ENCODE data around the gene MARCO. TPM values are rescaled to one million over a fixed set of nuclear protein-coding genes. Genes with fewer than 3 reads are reported as not detected.
"Not testable (repeated sequence)": the region's sequence is repeated elsewhere in the genome, so short reads cannot be mapped to it uniquely, and the experiment has no call there.

MARCO gene
- total RNA-seq, 1 donor from 2014 or later: 0.52 TPM

GRCh38 chr2:118945881-118946280, 3.9 kb downstream of the MARCO start:
- no peaks in the 10 kb centered on the region for H3K36me3 ChIP-seq (ENCODE audit: control insufficient read depth in 3 of 3, insufficient read depth in 3 of 3, low read length in 3 of 3)
- H3K27ac ChIP-seq (ENCODE audit: low read depth, low read length): no peak overlapping the region
- no peak overlapping the region for H3K4me3 ChIP-seq (ENCODE audit: low read length in 3 of 3)
- H3K27me3 ChIP-seq (ENCODE audit: control insufficient read depth in 3 of 3, insufficient read depth in 3 of 3, low read length in 3 of 3): peaks cover 0 to 2% (median 0%) of the 10 kb centered on the region in 3 donors
- no peak overlapping the region for H3K9ac ChIP-seq (ENCODE audit: low read depth in 1 of 3, low read length in 3 of 3)
- no peaks in the 10 kb centered on the region for H3K9me3 ChIP-seq (ENCODE audit: control insufficient read depth in 3 of 3, low read length in 3 of 3)
- H3K4me1 ChIP-seq (ENCODE audit: control insufficient read depth in 3 of 3, insufficient read depth in 3 of 3, low read length in 3 of 3): no peaks in the 10 kb centered on the region

GRCh38 chr2:118948266-118948665, 6.3 kb downstream of the MARCO start:
- H3K27ac ChIP-seq (ENCODE audit: low read depth, low read length); H3K27me3 ChIP-seq (ENCODE audit: control insufficient read depth in 3 of 3, insufficient read depth in 3 of 3, low read length in 3 of 3); H3K9ac ChIP-seq (ENCODE audit: low read depth in 1 of 3, low read length in 3 of 3); H3K4me3 ChIP-seq (ENCODE audit: low read length in 3 of 3); H3K36me3 ChIP-seq (ENCODE audit: control insufficient read depth in 3 of 3, insufficient read depth in 3 of 3, low read length in 3 of 3); H3K9me3 ChIP-seq (ENCODE audit: control insufficient read depth in 3 of 3, low read length in 3 of 3); H3K4me1 ChIP-seq (ENCODE audit: control insufficient read depth in 3 of 3, insufficient read depth in 3 of 3, low read length in 3 of 3): not testable (repeated sequence)

GRCh38 chr2:118954297-118955060, 12.5 kb downstream of the MARCO start:
- no peak overlapping the region for H3K4me3 ChIP-seq (ENCODE audit: low read length in 3 of 3)
- no peak overlapping the region for H3K9ac ChIP-seq (ENCODE audit: low read depth in 1 of 3, low read length in 3 of 3)
- H3K27ac ChIP-seq (ENCODE audit: low read depth, low read length): no peak overlapping the region
- H3K4me1 ChIP-seq (ENCODE audit: control insufficient read depth in 3 of 3, insufficient read depth in 3 of 3, low read length in 3 of 3): no peaks in the 10 kb centered on the region
- no peaks in the 10 kb centered on the region for H3K27me3 ChIP-seq (ENCODE audit: control insufficient read depth in 3 of 3, insufficient read depth in 3 of 3, low read length in 3 of 3)
- H3K9me3 ChIP-seq (ENCODE audit: control insufficient read depth in 3 of 3, low read length in 3 of 3): peaks cover 0 to 3% (median 0%) of the 10 kb centered on the region in 3 donors
- H3K36me3 ChIP-seq (ENCODE audit: control insufficient read depth in 3 of 3, insufficient read depth in 3 of 3, low read length in 3 of 3): no peaks in the 10 kb centered on the region

- H3K27me3 ChIP-seq (ENCODE audit: control insufficient read depth in 3 of 3, insufficient read depth in 3 of 3, low read length in 3 of 3): peaks cover 0 to 7% (median under 1%) of the 10 kb centered on the region in 3 donors
- no peak overlapping the region for H3K4me3 ChIP-seq (ENCODE audit: low read length in 3 of 3)
- H3K27ac ChIP-seq (ENCODE audit: low read depth, low read length): no peak overlapping the region
- no peak overlapping the region for H3K9ac ChIP-seq (ENCODE audit: low read depth in 1 of 3, low read length in 3 of 3)
- H3K36me3 ChIP-seq (ENCODE audit: control insufficient read depth in 3 of 3, insufficient read depth in 3 of 3, low read length in 3 of 3): no peaks in the 10 kb centered on the region
- peaks cover 0 to 9% (median 4%) of the 10 kb centered on the region in 3 donors for H3K4me1 ChIP-seq (ENCODE audit: control insufficient read depth in 3 of 3, insufficient read depth in 3 of 3, low read length in 3 of 3)
- H3K9me3 ChIP-seq (ENCODE audit: control insufficient read depth in 3 of 3, low read length in 3 of 3): no peaks in the 10 kb centered on the region
Observed at GRCh38 chr2:118965737-118966136, 23.7 kb downstream of the MARCO start.

- H3K36me3 ChIP-seq (ENCODE audit: control insufficient read depth in 3 of 3, insufficient read depth in 3 of 3, low read length in 3 of 3): no peaks in the 10 kb centered on the region
- no peak overlapping the region for H3K27ac ChIP-seq (ENCODE audit: low read depth, low read length)
Observed at GRCh38 chr2:118967124-118967880, 25.3 kb downstream of the MARCO start.

GRCh38 chr2:118968042-118968441, 26.0 kb downstream of the MARCO start:
- Histone ChIP-seq H3K27ac (ENCODE audit: low read depth, low read length) (no peak overlapping the region), H3K9ac (ENCODE audit: low read depth in 1 of 3, low read length in 3 of 3) (no peak overlapping the region), H3K36me3 (ENCODE audit: control insufficient read depth in 3 of 3, insufficient read depth in 3 of 3, low read length in 3 of 3) (no peaks in the 10 kb centered on the region), H3K4me3 (ENCODE audit: low read length in 3 of 3) (no peak overlapping the region), H3K9me3 (ENCODE audit: control insufficient read depth in 3 of 3, low read length in 3 of 3) (no peaks in the 10 kb centered on the region), H3K4me1 (ENCODE audit: control insufficient read depth in 3 of 3, insufficient read depth in 3 of 3, low read length in 3 of 3) (peaks cover 0 to 9% (median 5%) of the 10 kb centered on the region in 3 donors), H3K27me3 (ENCODE audit: control insufficient read depth in 3 of 3, insufficient read depth in 3 of 3, low read length in 3 of 3) (peaks cover 0 to 7% (median 4%) of the 10 kb centered on the region in 3 donors)

More at GRCh38 chr2:118967124-118967880, 25.3 kb downstream of the MARCO start:
- no peak overlapping the region for H3K4me3 ChIP-seq (ENCODE audit: low read length in 3 of 3)
- H3K4me1 ChIP-seq (ENCODE audit: control insufficient read depth in 3 of 3, insufficient read depth in 3 of 3, low read length in 3 of 3): peaks cover 0 to 9% (median 5%) of the 10 kb centered on the region in 3 donors
- H3K9ac ChIP-seq (ENCODE audit: low read depth in 1 of 3, low read length in 3 of 3): no peak overlapping the region
- H3K27me3 ChIP-seq (ENCODE audit: control insufficient read depth in 3 of 3, insufficient read depth in 3 of 3, low read length in 3 of 3): peaks cover 0 to 7% (median 4%) of the 10 kb centered on the region in 3 donors
- no peaks in the 10 kb centered on the region for H3K9me3 ChIP-seq (ENCODE audit: control insufficient read depth in 3 of 3, low read length in 3 of 3)

GRCh38 chr2:118968961-118969733, 27.2 kb downstream of the MARCO start:
- Histone ChIP-seq H3K9ac (ENCODE audit: low read depth in 1 of 3, low read length in 3 of 3) (no peak overlapping the region), H3K4me3 (ENCODE audit: low read length in 3 of 3) (no peak overlapping the region), H3K27me3 (ENCODE audit: control insufficient read depth in 3 of 3, insufficient read depth in 3 of 3, low read length in 3 of 3) (peaks cover 0 to 7% (median 4%) of the 10 kb centered on the region in 3 donors), H3K9me3 (ENCODE audit: control insufficient read depth in 3 of 3, low read length in 3 of 3) (no peaks in the 10 kb centered on the region), H3K4me1 (ENCODE audit: control insufficient read depth in 3 of 3, insufficient read depth in 3 of 3, low read length in 3 of 3) (peaks cover 0 to 9% (median 5%) of the 10 kb centered on the region in 3 donors), H3K36me3 (ENCODE audit: control insufficient read depth in 3 of 3, insufficient read depth in 3 of 3, low read length in 3 of 3) (no peaks in the 10 kb centered on the region), H3K27ac (ENCODE audit: low read depth, low read length) (no peak overlapping the region)

- Histone ChIP-seq H3K4me1 (ENCODE audit: control insufficient read depth in 3 of 3, insufficient read depth in 3 of 3, low read length in 3 of 3) (peaks cover 0 to 9% (median 5%) of the 10 kb centered on the region in 3 donors), H3K27me3 (ENCODE audit: control insufficient read depth in 3 of 3, insufficient read depth in 3 of 3, low read length in 3 of 3) (peaks cover 4 to 7% (median 4%) of the 10 kb centered on the region in 3 donors), H3K9me3 (ENCODE audit: control insufficient read depth in 3 of 3, low read length in 3 of 3) (no peaks in the 10 kb centered on the region), H3K27ac (ENCODE audit: low read depth, low read length) (no peak overlapping the region), H3K9ac (ENCODE audit: low read depth in 1 of 3, low read length in 3 of 3) (no peak overlapping the region), H3K36me3 (ENCODE audit: control insufficient read depth in 3 of 3, insufficient read depth in 3 of 3, low read length in 3 of 3) (no peaks in the 10 kb centered on the region), H3K4me3 (ENCODE audit: low read length in 3 of 3) (no peak overlapping the region)
Observed at GRCh38 chr2:118969734-118970395, 27.9 kb downstream of the MARCO start.

GRCh38 chr2:118970396-118971135, 28.6 kb downstream of the MARCO start:
- Histone ChIP-seq H3K27me3 (ENCODE audit: control insufficient read depth in 3 of 3, insufficient read depth in 3 of 3, low read length in 3 of 3) (peaks cover 4 to 7% (median 4%) of the 10 kb centered on the region in 3 donors), H3K4me3 (ENCODE audit: low read length in 3 of 3) (no peak overlapping the region), H3K27ac (ENCODE audit: low read depth, low read length) (no peak overlapping the region), H3K9ac (ENCODE audit: low read depth in 1 of 3, low read length in 3 of 3) (no peak overlapping the region), H3K9me3 (ENCODE audit: control insufficient read depth in 3 of 3, low read length in 3 of 3) (no peaks in the 10 kb centered on the region), H3K4me1 (ENCODE audit: control insufficient read depth in 3 of 3, insufficient read depth in 3 of 3, low read length in 3 of 3) (peaks cover 0 to 9% (median 5%) of the 10 kb centered on the region in 3 donors), H3K36me3 (ENCODE audit: control insufficient read depth in 3 of 3, insufficient read depth in 3 of 3, low read length in 3 of 3) (no peaks in the 10 kb centered on the region)

Data from skeletal muscle tissue (tissue), 4 donors.